ENCODE results near the gene KIF2A. TPM values are rescaled to one million over a fixed set of nuclear protein-coding genes. Genes with fewer than 3 reads are reported as not detected.
A peak's percentile ranks its signal among the peaks of the same experiment; 100 is the strongest.
"Not testable (repeated sequence)": the region's sequence is repeated elsewhere in the genome, so short reads cannot be mapped to it uniquely, and the experiment has no call there.

KIF2A gene
- total RNA-seq, 1 donor from 2014 or later = 40.4 TPM

- H3K4me3 Mint-ChIP-seq (ENCODE audit: unreplicated experiment) = no peak overlapping the region
- no peak for DNase-seq (ENCODE audit: extremely low spot score, unreplicated experiment)
- peaks cover 47% of the 10 kb centered on the region for H3K27me3 Mint-ChIP-seq (ENCODE audit: unreplicated experiment)
- TF ChIP-seq CTCF (IDR thresholded peaks at IDR 0.05) = no peak
- no peaks in the 10 kb centered on the region for H3K36me3 Mint-ChIP-seq (ENCODE audit: unreplicated experiment)
- no peaks in the 10 kb centered on the region for H3K4me1 Mint-ChIP-seq (ENCODE audit: unreplicated experiment)
- H3K9me3 Mint-ChIP-seq (ENCODE audit: unreplicated experiment) = no peaks in the 10 kb centered on the region
- H3K27ac Mint-ChIP-seq (ENCODE audit: unreplicated experiment) = no peak overlapping the region
Measured at GRCh38 chr5:62287237-62287636, 18.8 kb upstream of the KIF2A start.

GRCh38 chr5:62288118-62288517 is 17.9 kb upstream of the KIF2A start:
- H3K27ac Mint-ChIP-seq (ENCODE audit: unreplicated experiment) = no peak overlapping the region
- peaks cover 2% of the 10 kb centered on the region for H3K36me3 Mint-ChIP-seq (ENCODE audit: unreplicated experiment)
- no peaks in the 10 kb centered on the region for H3K9me3 Mint-ChIP-seq (ENCODE audit: unreplicated experiment)
- no peaks in the 10 kb centered on the region for H3K4me1 Mint-ChIP-seq (ENCODE audit: unreplicated experiment)
- no peak for TF ChIP-seq CTCF (IDR thresholded peaks at IDR 0.05)
- DNase-seq (ENCODE audit: extremely low spot score, unreplicated experiment) = no peak
- H3K27me3 Mint-ChIP-seq (ENCODE audit: unreplicated experiment) = peaks cover 47% of the 10 kb centered on the region
- H3K4me3 Mint-ChIP-seq (ENCODE audit: unreplicated experiment) = no peak overlapping the region

- no peak for TF ChIP-seq CTCF (IDR thresholded peaks at IDR 0.05)
- Mint-ChIP-seq H3K4me1 (ENCODE audit: unreplicated experiment) (no peaks in the 10 kb centered on the region), H3K27ac (ENCODE audit: unreplicated experiment) (no peak overlapping the region), H3K4me3 (ENCODE audit: unreplicated experiment) (no peak overlapping the region), H3K36me3 (ENCODE audit: unreplicated experiment) (peaks cover 2% of the 10 kb centered on the region), H3K27me3 (ENCODE audit: unreplicated experiment) (peaks cover 43% of the 10 kb centered on the region), H3K9me3 (ENCODE audit: unreplicated experiment) (no peaks in the 10 kb centered on the region)
- no peak for DNase-seq (ENCODE audit: extremely low spot score, unreplicated experiment)
Measured at GRCh38 chr5:62289813-62290212, 16.2 kb upstream of the KIF2A start.

- DNase-seq (ENCODE audit: extremely low spot score, unreplicated experiment); H3K4me1 Mint-ChIP-seq (ENCODE audit: unreplicated experiment); H3K9me3 Mint-ChIP-seq (ENCODE audit: unreplicated experiment); H3K4me3 Mint-ChIP-seq (ENCODE audit: unreplicated experiment); H3K27ac Mint-ChIP-seq (ENCODE audit: unreplicated experiment); H3K36me3 Mint-ChIP-seq (ENCODE audit: unreplicated experiment): not testable (repeated sequence)
- peaks cover 35% of the 10 kb centered on the region for H3K27me3 Mint-ChIP-seq (ENCODE audit: unreplicated experiment)
- TF ChIP-seq CTCF (IDR thresholded peaks at IDR 0.05) = peak; percentile 12
Measured at GRCh38 chr5:62291829-62292228, 14.2 kb upstream of the KIF2A start.

- H3K27ac Mint-ChIP-seq (ENCODE audit: unreplicated experiment) = no peak overlapping the region
Measured at GRCh38 chr5:62296998-62297397, 9.0 kb upstream of the KIF2A start.

More at GRCh38 chr5:62296998-62297397, 9.0 kb upstream of the KIF2A start:
- Mint-ChIP-seq H3K9me3 (ENCODE audit: unreplicated experiment) (no peaks in the 10 kb centered on the region), H3K36me3 (ENCODE audit: unreplicated experiment) (peaks cover 2% of the 10 kb centered on the region), H3K4me3 (ENCODE audit: unreplicated experiment) (no peak overlapping the region), H3K4me1 (ENCODE audit: unreplicated experiment) (no peaks in the 10 kb centered on the region), H3K27me3 (ENCODE audit: unreplicated experiment) (peaks cover 54% of the 10 kb centered on the region)
- TF ChIP-seq CTCF (IDR thresholded peaks at IDR 0.05) = no peak
- no peak for DNase-seq (ENCODE audit: extremely low spot score, unreplicated experiment)
